ENCODE measurements around the gene SIDT2.
"Not testable (repeated sequence)": the region's sequence is repeated elsewhere in the genome, so short reads cannot be mapped to it uniquely, and the experiment has no call there.

Gene SIDT2

GRCh38 chr11:117178210-117179034 is at the start of gene SIDT2:
Gene SIDT2, plus strand, starts transcription at chr11:117178743. Its CDS starts 521 bp downstream, at chr11:117179264.
- in situ Hi-C loops (cut with HindIII; ENCODE audit: low sequenced_read_pairs): no loop called here

- in situ Hi-C loops (cut with HindIII; ENCODE audit: low sequenced_read_pairs): not testable (repeated sequence)
Observed at GRCh38 chr11:117130396-117130795, 48.1 kb upstream of the SIDT2 start.

- in situ Hi-C loops (cut with HindIII; ENCODE audit: low sequenced_read_pairs): no loop called here
Observed at GRCh38 chr11:117130879-117131278, 47.7 kb upstream of the SIDT2 start.

GRCh38 chr11:117134431-117134830 is 44.1 kb upstream of the SIDT2 start:
- in situ Hi-C loops (cut with HindIII; ENCODE audit: low sequenced_read_pairs): no loop called here

DNA sequence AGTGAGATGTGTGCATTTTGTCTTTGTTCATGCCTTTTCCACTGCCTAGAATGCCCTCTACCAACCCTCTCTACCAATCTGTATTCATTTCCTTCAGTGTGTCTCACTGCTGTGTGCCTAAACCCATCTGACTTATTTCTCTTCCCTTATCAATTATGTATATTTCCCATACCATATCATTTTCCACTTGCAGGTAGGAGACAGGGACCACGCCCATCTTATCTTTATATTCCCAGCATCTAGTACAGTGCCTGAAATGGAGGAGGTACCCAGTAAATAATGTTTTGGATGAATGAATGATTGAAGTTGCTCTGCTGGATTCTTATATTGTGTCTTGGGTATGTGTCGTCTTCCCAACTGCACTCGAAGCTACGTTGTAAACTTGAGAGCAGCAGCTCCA is 43.6 kb upstream of the SIDT2 start:
- in situ Hi-C loops (cut with HindIII; ENCODE audit: low sequenced_read_pairs): not testable (repeated sequence)

GRCh38 chr11:117137223-117138086 is 41.1 kb upstream of the SIDT2 start:
- in situ Hi-C loops (cut with HindIII; ENCODE audit: low sequenced_read_pairs): not testable (repeated sequence)

GRCh38 chr11:117143390-117143789 is 35.2 kb upstream of the SIDT2 start:
- in situ Hi-C loops (cut with HindIII; ENCODE audit: low sequenced_read_pairs): no loop called here

DNA sequence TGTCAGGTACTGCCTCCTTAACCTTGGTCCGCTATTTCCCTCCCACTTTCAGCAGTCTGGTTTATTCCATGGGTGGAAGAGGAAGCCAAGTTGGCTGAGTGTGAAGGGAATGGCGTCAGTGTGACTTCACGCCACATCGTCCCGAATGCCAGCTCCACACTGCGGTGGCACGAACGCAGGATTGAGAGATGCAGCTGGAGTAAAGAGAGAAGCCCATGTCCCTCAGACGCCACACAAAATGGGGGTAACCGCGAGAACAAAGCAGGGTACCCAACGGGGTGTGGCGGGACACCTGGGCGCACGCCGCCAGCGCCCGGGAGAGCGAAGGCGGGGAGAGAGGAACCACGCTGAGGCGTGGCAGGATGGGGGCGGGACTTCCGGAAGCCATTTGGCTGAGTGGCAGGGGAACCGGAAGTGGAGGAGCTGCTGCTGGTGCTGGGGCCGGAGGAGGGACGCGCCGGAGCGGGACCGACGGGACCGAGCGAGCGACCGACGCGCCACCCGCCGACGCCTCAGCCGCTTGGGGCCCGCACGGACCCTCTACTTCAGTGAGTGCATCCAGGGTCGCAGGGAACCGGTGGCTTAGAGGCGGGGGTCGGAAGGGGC is 34.6 kb upstream of the SIDT2 start, which contains the start of gene PAFAH1B2:
Gene PAFAH1B2, plus strand, starts transcription at position 417 of the 606 bp plus-strand sequence. CDS start 8,161 bp downstream, outside the sequence.
- in situ Hi-C loops (cut with HindIII; ENCODE audit: low sequenced_read_pairs): no loop called here

- in situ Hi-C loops (cut with HindIII; ENCODE audit: low sequenced_read_pairs): no loop called here
Observed at GRCh38 chr11:117144477-117145392, 33.8 kb upstream of the SIDT2 start.

GRCh38 chr11:117145393-117145761 is 33.2 kb upstream of the SIDT2 start:
- in situ Hi-C loops (cut with HindIII; ENCODE audit: low sequenced_read_pairs): no loop called here

- in situ Hi-C loops (cut with HindIII; ENCODE audit: low sequenced_read_pairs): no loop called here
Observed at GRCh38 chr11:117146521-117146920, 32.0 kb upstream of the SIDT2 start.

DNA sequence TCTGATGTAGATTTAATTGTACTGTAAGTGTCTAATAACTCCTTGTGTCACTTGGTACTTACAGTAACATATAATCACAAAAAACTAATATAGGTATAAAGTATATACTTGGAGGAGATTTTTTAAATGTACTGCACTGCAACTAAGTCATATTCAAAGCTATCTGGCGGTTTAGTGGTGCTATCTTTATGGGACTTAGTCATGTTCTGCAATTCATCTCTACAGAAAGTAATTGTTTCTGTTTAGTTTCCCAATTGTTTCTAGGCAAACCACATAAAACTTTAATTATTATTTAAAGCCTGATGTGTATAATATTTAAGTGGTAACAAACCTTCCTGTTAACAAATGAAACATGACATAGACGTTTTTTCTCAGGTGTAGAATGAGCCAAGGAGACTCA is 26.5 kb upstream of the SIDT2 start:
- in situ Hi-C loops (cut with HindIII; ENCODE audit: low sequenced_read_pairs): no loop called here

- in situ Hi-C loops (cut with HindIII; ENCODE audit: low sequenced_read_pairs): no loop called here
Observed at GRCh38 chr11:117154468-117154867, 24.1 kb upstream of the SIDT2 start.

GRCh38 chr11:117157507-117157906 is 21.0 kb upstream of the SIDT2 start:
- in situ Hi-C loops (cut with HindIII; ENCODE audit: low sequenced_read_pairs): no loop called here

DNA sequence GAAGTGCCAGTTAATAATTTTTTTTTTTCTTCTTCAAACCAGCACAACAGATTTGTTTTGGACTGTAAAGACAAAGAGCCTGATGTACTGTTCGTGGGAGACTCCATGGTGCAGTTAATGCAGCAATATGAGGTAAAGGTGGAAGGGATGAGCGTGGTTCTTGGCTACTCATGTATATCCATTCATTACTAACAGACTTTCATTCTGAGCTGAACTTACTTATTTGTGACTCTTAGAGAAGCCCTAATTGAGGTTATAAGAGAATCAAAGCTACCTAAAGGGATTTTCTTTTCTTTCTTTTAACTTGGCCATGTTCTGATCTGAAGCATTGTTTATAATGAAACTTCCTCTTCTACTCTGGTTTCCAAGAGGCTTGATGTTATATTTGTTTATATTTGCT is 18.7 kb upstream of the SIDT2 start:
- in situ Hi-C loops (cut with HindIII; ENCODE audit: low sequenced_read_pairs): no loop called here

DNA sequence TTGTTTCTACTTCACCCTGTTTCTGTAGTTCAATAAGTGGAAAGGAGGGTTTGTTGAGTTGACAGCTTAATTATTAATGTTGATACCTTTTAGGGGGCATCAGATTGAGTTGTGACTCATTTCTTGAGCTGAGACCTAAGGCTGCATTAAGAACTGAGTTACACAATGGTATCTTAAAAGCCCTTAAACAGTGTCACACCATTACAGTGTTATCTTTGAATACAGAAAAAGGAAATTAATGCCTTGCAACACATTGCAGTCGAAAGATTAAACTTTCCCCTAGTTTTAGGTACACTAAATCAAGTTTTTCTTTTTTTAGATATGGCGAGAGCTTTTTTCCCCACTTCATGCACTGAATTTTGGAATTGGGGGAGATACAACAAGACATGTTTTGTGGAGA is 17.7 kb upstream of the SIDT2 start:
- in situ Hi-C loops (cut with HindIII; ENCODE audit: low sequenced_read_pairs): no loop called here

DNA sequence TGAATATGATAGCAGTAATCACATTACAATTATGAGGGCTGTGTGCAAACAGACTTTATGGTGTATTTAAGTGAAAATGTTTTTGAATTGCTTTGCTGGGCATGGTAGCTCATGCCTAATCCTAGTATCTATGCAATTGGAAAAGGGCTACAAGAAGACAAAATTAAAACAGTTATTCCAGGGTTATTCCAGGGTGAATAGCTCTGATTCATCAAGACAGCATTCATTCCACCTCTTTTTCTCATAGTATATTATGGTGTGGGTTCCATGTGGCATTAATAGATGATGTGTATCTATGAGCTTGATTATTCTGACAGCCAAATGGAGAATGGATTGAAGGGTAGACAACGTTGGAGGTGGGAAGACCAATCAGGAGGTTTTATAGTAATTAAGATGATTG is 12.1 kb upstream of the SIDT2 start:
- in situ Hi-C loops (cut with HindIII; ENCODE audit: low sequenced_read_pairs): no loop called here

GRCh38 chr11:117169736-117170135 is 8.8 kb upstream of the SIDT2 start:
- in situ Hi-C loops (cut with HindIII; ENCODE audit: low sequenced_read_pairs): no loop called here

DNA sequence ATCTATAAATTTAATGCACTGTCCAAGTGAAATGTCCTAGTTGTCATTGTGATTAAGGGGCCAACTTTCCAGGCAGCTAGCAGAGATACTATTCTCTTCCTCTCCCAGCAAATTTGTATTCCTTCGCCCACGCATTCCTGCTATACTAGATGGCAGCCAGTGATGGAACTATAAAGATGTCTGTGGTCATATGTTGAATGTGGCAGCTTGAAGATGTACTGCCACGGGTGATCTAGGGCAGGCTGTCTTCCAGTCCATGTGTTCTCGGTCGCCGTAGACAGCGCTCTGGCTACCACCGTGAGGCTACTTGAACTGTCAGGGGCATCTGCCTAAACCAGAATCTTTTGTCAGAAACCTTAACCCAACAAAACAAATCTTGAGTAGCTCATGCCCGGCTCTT is 8.3 kb upstream of the SIDT2 start:
- in situ Hi-C loops (cut with HindIII; ENCODE audit: low sequenced_read_pairs): no loop called here

- in situ Hi-C loops (cut with HindIII; ENCODE audit: low sequenced_read_pairs): no loop called here
Observed at GRCh38 chr11:117171007-117171403, 7.5 kb upstream of the SIDT2 start.

All from DLD1 (cell line).